Glomerular endothelial cell (primary cell): ENCODE results near the gene PPP2R3A. TPM values are rescaled to one million over a fixed set of nuclear protein-coding genes. Genes with fewer than 3 reads are reported as not detected.
"Not testable (repeated sequence)": the region's sequence is repeated elsewhere in the genome, so short reads cannot be mapped to it uniquely, and the experiment has no call there.

Experiments used
- DNase-seq: peaks from one replicate; pipeline ENCODE4 v3.0.0-alpha.2; 2011; ENCODE audit warnings: low read depth, low spot score; ENCODE audit errors: extremely low read depth
- total RNA-seq: library from RNA; depleted of rRNA; stranded (reverse); fragments of >200 nt; gene quantifications from 2 replicates; pipeline ENCODE4 v1.2.3, GENCODE V29; 2015

PPP2R3A gene, protein sequence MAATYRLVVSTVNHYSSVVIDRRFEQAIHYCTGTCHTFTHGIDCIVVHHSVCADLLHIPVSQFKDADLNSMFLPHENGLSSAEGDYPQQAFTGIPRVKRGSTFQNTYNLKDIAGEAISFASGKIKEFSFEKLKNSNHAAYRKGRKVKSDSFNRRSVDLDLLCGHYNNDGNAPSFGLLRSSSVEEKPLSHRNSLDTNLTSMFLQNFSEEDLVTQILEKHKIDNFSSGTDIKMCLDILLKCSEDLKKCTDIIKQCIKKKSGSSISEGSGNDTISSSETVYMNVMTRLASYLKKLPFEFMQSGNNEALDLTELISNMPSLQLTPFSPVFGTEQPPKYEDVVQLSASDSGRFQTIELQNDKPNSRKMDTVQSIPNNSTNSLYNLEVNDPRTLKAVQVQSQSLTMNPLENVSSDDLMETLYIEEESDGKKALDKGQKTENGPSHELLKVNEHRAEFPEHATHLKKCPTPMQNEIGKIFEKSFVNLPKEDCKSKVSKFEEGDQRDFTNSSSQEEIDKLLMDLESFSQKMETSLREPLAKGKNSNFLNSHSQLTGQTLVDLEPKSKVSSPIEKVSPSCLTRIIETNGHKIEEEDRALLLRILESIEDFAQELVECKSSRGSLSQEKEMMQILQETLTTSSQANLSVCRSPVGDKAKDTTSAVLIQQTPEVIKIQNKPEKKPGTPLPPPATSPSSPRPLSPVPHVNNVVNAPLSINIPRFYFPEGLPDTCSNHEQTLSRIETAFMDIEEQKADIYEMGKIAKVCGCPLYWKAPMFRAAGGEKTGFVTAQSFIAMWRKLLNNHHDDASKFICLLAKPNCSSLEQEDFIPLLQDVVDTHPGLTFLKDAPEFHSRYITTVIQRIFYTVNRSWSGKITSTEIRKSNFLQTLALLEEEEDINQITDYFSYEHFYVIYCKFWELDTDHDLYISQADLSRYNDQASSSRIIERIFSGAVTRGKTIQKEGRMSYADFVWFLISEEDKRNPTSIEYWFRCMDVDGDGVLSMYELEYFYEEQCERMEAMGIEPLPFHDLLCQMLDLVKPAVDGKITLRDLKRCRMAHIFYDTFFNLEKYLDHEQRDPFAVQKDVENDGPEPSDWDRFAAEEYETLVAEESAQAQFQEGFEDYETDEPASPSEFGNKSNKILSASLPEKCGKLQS (N-terminal part only)
- total RNA-seq: 12.8 and 15.9 TPM in 2 replicates

DNA sequence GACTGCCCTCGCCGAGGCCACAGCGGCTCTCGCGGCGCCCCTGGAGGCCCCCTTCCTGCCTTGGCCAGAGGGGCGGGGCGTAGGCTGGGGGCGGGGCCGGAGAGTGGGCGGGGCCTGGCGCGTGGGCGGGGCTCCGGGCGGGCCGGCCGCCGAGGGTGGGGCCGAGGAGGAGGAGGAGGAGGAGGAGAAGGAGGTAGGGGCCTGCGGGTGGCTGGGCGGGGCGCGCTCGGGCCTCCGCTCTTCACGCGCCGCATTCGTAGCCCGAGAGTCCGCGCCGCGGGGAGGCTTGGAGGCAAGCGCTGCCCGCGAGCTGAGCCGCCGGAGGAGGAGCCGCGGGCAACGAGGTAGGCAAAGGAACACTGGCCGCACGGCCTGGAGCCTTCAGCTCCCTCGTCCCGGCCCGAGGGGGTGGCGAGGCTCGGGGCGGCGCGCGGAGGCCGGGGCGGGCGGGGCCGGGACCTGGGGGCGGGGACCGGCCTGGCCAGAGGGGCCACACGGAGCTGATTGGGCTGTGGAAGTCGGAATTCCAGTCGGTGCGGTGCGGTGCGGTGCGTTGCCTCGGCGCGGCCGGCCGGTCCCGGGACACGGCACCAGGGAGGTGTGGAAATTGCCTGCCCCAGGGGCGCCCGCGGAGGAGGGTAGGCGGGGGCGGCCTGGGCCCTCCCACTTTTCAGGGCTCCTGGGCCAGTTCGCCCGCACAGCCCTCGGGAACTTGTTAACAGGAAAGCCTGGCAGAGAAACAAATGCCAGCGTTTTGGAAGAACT is at the start of gene PPP2R3A:
TSS of gene PPP2R3A (plus strand) at position 223 of the 765 bp plus-strand sequence. CDS start 35,771 bp downstream, outside the sequence.
- DNase-seq: peak; percentile 22

DNA sequence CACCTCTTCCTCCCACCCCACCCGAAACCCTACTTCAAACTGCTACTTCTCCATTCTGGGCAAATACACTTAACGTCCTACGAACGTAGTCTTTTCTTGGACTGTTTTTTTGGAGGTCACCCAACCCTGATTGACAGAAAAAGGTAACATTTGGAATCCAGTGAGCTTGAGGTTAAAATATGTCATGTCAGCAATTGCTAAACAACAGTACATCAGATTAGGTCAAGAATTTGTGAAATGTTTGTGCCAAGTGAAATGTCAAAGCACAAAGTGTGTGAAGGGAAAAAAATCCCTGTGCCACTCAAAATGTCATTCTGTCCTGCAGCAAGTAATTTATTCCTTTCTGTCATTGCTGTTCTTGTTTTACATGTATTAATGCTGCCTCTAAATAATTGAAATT is 49.2 kb upstream of the PPP2R3A start:
- DNase-seq: no peak

DNA sequence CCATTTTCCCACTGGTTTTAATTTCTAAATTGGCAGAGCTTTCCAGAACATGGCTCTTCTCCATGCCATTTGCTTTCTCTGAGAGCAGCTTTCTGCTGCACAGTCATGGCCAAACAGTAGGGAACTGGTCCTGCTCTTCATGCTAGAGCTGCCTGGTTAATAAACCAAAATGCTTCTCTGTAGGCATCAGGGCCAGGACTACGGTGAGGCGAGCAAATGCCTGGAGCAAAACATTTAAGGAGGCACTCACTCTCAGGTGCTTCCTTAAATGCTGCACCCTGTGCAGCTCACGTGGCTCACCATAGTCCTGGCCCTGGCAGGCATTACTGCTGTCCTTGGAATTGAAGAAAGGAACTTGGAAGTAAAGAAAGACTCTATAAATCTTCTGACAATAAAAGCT is 48.5 kb upstream of the PPP2R3A start:
- no peak for DNase-seq

DNA sequence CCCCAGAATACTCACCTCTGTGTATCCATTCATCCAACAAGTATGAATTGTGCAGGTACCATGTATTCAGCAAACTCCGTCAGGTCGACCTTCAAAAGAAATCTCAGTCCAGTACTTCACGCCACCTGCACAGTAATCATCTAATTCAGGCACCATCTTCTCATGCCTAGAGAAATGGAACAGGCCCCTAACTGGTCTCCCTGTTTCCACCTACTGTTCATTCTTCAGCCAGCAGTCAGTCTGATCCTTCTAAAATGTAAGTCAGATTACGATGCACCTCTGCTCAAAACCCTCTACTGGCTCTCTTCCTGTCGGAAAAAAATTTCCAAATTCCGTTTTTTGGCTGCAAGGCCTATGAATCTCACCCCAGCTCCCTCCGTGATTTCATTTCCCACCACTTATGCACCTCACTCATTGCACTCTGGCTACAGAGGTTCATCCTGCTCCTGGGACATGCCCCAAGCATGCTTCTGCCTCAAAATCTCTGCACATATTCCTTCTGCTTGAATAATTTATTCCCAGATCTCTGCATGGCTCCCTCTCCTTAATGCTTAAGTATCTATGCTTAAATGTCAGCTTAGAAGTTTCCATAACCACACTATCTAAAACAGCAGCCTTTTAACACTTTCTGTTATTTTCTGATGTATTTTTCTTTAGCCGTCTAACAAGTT is 47.5 kb upstream of the PPP2R3A start:
- DNase-seq: no peak

DNA sequence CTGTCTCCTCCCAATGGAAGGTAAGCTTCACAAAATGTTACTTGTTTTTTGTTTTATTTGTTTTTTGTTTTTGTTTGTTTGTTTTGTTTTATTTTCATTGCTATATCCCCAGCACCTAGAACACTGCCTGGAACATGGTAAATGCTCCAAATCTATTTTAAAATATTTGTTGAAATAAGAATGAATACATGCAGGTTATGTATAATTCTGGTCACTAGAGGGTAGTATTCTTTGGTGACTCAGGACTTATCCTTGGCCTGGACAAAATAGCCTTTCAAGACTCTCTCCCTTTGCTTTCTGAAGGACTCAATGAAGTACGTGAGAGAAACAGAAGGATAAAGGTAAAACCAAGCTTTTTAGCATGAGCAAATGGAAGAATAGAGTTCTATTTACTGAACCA is 46.9 kb upstream of the PPP2R3A start:
- DNase-seq: no peak

DNA sequence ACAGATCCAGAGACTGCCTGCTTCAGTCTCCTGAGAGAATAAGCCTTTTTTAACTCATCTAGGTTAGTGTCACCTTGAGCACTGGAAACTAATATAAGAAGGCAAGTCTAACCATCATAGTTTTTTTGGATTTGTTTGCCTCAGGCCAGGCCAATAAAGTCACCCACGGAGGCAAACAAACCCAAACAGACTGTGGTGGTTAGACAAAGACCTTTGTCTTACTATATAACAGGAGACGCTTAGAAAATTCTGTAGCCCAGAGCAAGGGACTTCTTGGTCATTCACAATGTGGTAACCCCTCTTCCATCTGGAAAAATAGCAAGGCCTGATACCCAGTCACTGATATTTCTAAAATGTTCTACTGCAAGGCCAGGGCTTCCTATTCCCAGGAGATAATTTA is 45.3 kb upstream of the PPP2R3A start:
- DNase-seq: no peak

DNA sequence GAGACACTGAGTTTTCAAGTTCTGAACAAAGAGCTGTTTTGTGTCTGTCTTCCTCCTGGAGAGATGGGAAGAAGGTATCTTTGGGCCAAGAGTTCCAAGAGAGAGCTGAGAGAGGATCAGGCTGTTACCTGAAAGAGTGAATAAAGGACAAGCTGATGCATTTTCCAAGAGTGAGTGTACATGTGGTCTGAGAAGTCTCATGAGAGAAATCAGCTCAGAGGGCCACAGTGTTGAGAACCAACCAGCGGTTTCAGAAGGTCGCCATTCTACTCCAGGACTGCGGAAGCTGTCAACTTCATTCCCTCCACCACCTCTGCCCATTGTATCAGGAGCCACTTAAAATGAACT is 42.7 kb upstream of the PPP2R3A start:
- no peak for DNase-seq

DNA sequence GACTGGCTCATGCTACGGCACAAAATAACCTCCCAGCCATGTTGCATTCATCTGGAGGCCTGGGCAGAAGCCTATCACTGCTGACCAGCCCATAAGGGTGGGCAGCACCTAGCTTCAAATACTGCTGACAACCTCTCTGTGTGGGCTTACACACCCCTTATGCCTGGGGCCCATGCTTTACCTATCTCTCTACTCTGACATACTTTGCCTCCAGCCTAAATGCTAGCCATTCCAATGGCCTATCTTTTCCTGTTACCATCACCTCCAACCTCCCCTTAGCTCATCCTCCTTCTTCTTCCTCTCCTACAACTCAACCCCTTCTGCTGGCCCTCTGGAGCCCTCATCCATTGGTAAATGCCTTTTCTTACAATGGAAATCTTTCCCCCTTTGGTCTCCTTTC is 41.0 kb upstream of the PPP2R3A start:
- DNase-seq: no peak

DNA sequence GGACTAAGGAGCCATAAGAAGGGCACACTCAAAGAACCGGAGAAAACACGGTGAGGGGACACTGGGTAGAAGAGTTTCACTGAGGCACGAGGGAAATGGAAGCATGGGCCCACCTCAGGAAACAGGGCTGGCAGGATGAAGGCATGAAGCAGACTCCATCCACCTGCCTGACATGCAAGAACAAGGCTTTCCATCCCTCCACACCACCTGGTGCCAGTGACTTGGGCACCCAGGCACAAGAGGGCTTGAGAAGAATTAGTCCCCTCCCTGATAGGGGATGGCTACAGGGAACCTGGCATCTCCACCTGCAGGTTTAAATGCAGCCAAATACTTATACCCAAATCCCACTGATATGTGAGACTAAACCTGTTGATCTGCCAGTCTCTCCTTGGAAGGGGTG is 38.9 kb upstream of the PPP2R3A start:
- DNase-seq: no peak

DNA sequence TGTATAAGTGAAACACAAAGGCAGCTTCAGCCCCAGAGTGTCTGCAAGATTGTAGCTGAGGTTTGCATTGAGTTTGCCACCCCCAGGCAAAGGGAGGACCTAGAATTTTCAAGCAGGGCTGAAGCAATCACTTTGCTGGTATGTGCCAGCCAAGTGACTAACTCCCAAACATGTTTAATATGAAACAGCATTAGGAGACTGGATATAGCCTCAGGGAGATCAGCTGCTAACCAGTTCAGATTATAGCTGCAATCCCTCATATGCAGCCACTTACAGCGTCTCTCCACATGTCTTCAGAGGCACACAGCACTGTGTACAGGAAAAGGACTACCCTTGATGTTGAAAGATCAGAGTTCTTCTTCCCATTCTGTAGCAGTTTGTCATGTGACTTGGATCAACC is 38.4 kb upstream of the PPP2R3A start:
- no peak for DNase-seq

DNA sequence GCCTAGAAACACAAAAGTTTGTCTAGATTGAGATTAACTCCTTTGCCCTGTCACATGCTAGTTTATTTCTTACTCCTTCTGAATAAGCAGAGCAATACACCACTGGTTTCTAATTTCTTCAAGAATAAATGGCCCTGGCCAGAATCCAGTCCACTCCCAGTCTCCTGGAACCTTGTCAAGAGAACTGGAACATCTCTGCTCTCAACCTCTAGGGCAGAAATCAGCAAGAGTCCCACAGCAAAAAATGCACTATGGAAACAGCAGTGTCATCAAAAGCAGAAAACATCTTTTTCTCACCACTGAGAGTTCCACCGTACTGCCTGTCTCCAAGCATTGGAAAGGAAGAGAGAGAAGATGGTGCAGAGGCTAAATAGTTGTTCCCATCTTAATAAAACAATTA is 35.9 kb upstream of the PPP2R3A start:
- DNase-seq: no peak

DNA sequence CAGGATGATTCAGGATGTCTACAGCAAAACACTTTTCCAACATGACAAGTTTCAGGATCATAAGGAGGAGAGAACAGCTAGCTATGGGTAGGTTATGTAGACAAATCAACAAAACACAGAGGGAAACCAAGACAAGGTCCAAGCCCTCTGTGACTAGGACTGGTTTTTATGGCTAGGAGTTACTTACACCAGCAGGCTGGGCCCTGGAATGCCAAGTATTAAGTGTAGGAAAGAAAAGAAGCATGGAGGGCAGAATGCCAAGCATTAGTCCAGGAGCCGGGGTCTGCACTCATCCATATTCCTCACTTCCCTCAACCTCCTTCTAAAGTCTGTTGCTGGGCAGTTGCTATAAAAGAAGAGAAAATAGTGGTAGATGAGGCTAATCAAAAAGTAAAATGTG is 35.3 kb upstream of the PPP2R3A start:
- no peak for DNase-seq

DNA sequence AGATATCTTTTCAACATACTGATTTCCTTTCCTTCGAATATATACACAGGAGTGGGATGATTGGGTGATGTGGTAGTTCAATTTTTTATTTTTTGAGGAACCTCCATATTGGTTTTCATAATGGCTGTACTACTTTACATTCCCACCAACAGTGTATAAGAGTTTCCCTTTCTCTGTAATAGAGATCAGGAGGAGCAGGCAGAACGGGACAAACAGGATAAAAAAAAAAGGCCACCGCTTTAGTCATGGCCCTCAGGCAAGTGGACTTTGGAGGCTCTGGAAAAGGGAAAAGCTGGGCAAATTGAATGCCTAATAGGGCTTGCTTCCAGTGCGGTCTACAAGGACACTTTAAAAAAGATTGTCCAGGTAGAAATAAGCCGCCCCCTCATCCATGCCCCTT is 30.4 kb upstream of the PPP2R3A start:
- DNase-seq: not testable (repeated sequence)

DNA sequence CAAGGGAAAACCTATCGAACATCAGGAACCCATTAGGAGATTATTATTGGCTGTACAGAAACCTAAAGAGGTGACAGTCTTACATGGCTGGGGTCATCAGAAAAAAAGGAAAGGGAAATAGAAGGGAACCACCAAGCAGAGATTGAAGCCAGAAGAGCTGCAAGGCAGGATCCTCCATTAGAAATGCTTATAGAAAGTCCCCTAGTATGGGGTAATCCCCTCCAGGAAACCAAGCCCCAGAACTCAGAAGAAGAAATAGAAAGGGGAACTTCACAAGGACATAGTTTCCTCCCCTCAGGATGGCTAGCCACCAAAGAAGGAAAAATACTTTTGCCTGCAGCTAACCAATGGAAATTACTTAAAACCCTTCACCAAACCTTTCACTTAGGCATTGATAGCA is 27.8 kb upstream of the PPP2R3A start:
- DNase-seq: not testable (repeated sequence)

DNA sequence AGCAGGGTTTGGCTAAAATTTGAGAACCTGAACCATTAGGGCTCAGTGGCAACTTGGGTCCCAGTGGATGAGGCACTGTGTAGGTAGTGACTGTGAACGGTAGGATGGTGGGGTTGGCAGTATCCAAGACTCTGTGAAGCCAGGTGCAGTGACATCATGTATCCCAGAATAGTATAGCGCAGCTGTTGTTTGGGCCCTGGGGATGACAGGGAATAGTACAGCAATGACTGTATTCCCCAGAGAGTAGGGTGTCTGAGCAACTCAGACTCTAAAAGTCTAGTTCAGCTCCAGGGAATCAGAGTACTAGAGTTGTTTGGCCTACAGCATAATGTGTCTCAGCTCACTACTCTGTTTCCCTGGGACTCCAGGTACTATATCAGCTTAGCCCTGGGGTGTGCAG is 20.7 kb upstream of the PPP2R3A start:
- DNase-seq: no peak

DNA sequence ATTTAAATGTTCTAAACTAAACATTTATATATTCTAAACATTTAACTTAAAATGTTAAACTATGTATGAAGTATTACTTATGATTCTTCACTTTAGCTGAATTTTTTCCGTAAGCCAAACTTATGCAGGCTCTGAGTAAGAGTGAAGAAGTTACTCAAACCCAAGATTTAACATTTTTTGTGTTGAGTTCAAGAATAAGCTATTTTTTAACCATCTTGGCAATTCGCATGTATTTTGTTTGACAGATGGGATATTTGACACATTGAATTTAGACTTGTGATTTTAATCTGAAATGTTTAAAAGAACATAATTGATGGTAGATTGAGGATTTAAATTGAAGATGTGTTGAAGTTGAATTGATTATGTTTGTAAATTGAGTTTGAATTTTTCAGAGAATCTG is 14.6 kb upstream of the PPP2R3A start:
- no peak for DNase-seq

DNA sequence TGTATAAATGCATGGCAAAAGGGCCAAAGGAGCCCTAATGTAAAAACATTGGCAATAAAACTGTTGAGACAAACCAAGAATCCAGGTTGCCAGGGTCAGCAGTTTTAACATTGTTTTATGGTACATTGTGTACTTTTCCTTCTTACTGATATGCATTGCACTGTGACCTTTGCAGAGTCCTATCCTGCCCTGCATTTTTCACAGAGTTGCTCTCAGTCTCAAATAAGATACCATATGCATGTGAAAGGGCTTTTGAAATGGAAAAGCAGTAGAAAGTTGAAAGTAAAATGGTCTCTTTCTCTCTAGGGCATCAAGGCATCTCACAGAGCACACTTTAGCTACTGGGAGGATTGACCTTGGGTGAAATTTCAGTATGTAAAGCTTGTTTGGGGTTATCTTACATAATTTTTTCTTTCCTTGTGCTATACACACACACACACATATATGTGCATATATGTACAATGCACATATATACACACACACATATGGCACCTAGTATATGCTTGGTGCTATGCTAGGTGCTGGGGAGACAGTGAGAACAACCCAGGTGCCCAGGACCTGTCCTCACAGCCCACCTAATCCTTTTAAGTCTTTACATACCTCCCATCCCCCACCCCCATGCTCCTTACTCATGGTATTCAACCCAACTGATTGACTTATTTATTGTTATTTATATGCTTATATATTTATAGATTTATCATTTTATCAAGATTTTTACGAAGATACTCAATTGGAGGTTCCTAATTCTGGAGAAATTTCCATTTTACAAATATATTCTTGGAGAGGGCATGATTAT is 1.2 kb upstream of the PPP2R3A start:
- DNase-seq: no peak

DNA sequence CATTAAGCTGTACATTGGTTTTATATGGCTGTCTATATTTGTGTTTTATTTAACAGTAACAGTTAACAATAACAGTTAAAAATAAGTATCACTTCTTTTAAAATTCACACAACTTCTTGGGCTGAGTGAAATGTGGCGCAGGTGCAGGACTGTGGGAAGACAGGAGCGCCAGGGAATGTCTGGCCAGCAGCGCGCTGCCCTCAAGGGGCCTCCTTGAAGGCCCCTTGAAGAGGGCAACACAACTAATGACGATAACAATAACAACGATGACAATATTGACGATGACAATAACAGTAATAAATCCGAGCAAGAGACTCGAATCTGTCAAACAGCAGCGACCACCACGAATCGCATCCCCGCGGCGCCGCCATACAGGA is 411 bp upstream of the PPP2R3A start:
- no peak for DNase-seq

DNA sequence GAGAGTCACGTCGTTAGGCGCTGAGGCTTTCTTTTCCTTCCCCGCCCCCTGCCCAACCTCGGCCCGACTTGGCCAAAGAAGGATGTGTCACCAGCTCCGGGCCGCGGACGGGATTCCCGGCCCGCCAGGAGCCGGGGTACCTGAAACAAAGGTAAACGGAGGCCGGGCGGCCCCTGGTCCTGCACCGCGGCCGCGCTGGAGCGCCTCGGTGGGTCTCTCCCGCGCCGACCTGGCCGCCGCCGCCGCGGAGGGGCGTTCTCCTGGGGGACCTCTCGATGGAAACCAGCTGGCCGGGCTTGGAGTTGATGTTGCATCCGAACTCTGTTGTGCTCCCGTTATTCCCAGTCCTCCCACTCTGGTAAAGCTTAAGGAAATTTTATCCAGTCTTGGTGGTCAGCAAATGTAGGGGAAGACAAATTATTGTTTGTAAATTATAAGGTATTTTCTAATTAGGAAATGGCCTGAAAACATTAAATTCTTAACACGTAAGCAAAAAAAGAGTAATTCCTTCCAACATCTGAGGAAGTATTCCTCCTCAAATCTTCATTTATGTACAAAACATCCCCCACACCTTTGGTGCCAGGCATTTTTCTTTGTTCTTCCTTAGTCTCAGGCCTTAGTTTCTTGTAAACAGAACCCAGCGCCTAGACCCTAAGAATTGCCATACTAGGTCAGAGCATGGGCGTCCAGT is 888 bp downstream of the PPP2R3A start:
- DNase-seq: no peak
